Psoas muscle (tissue), 8 donors: ENCODE measurements around the gene PLCB3. TPM values are rescaled to one million over a fixed set of nuclear protein-coding genes. Genes with fewer than 3 reads are reported as not detected.

Source experiments
- ATAC-seq, 4 donors: fragments of 200-7000 bp; cut with Tn5 transposase; one replicate each; pipeline ENCODE4 v1.9.1; 2020; ENCODE audit warnings: moderate library complexity in 3 of 4, mild to moderate bottlenecking in 2 of 4
- DNase-seq, 2 donors: peaks; one replicate each; pipeline ENCODE4 v3.0.0-alpha.2; 2020
- H3K27ac ChIP-seq: fragments of 200-600 bp; one replicate; pipeline ENCODE4 v1.8.0; 2022
- H3K27me3 ChIP-seq, 3 donors: fragments of 200-600 bp in 1 of 3; one replicate each; pipeline versions ENCODE4 v1.6.1 to v1.8.0; 2013 to 2022; ENCODE audit warnings: low read length in 2 of 3, mild to moderate bottlenecking in 2 of 3, moderate library complexity in 1 of 3; ENCODE audit not compliant: insufficient read depth in 3 of 3
- H3K36me3 ChIP-seq, 2 donors: fragments of 200-600 bp in 1 of 2; one replicate each; pipeline versions ENCODE4 v1.6.1 to v1.8.0; 2013 to 2022; ENCODE audit warnings: low read depth in 1 of 2, mild to moderate bottlenecking in 1 of 2, moderate library complexity in 1 of 2; ENCODE audit not compliant: insufficient read depth in 1 of 2
- H3K4me1 ChIP-seq: fragments of 200-600 bp; one replicate; pipeline ENCODE4 v1.8.0; 2022
- H3K4me3 ChIP-seq: fragments of 200-600 bp; one replicate; pipeline ENCODE4 v1.8.0; 2022; ENCODE audit warnings: mild to moderate bottlenecking
- H3K9me3 ChIP-seq: fragments of 200-600 bp; one replicate; pipeline ENCODE4 v1.8.0; 2022
- CTCF ChIP-seq: fragments of 200-600 bp; IDR thresholded peaks from one replicate; pipeline ENCODE4 v1.8.0; 2022; ENCODE audit warnings: antibody characterized with exemption
- WGBS, 3 donors: extraction: QIAGEN DNeasy Blood & Tissue Kit; methylation state at CpG; one replicate each; pipeline versions ENCODE4 v1.1.6 to v1.1.7; 2013; 5-methylcytosine and 5-hydroxymethylcytosine counted together
- intact Hi-C, 2 donors: fragments of 100-400 bp; cut with DNase I; formaldehyde crosslinking; loops; one replicate each; pipeline versions ENCODE4 v1.11.0 to v1.14.2; 2022
- polyA plus RNA-seq, 3 donors: library from polyadenylated mRNA; stranded (reverse); fragments of 200-250 nt; gene quantifications; one replicate each; pipeline ENCODE4 v1.2.3, GENCODE V29; 2013
- total RNA-seq, 4 donors: library from RNA; stranded (reverse); fragmentation: NEBNext Ultra II Directional in 2 of 4; extraction: Animal tissue kit (Norgen Biotek cat#: 25700) in 2 of 4; gene quantifications; one replicate each; pipeline versions ENCODE4 v1.2.1 to v1.2.4, GENCODE V29; 2021 to 2023
- donor health status: healthy with polysubstance abuse.
- donor health status: DM: no; HTN: no; CAD: no; lungs with moderate emphysema.
- donor health status: Bipolar disorder and iron deficiency.
- donor health status: healthy.
- donor health status: DM: yes; HTN: yes; CAD: no.
- donor health status: DM: no; HTN: no; CAD: no.
- donor health status: DM: no; HTN: no; CAD: no.
- donor health status: DM: yes; HTN: yes; CAD: no.

PLCB3 gene
- total and polyA plus RNA-seq, 7 donors = 3.8 to 10.4 (median 5.9) TPM

GRCh38 chr11:64285885-64286800, 34.8 kb downstream of the PLCB3 start:
- peak in 1 of 2 donors; percentile 69 for DNase-seq

GRCh38 chr11:64286801-64287159, 35.5 kb downstream of the PLCB3 start:
- H3K27me3 ChIP-seq = peaks cover 0 to 13% (median 4%) of the 10 kb centered on the region in 3 donors
- no peaks in the 10 kb centered on the region for H3K9me3 ChIP-seq
- WGBS, 3 donors = 88 to 94% (median 90%) methylated on average over 9 of the region's 9 CpGs
- peak overlapping the region; percentile 79 for H3K4me3 ChIP-seq
- DNase-seq (no peak), ATAC-seq (no peak)
- peaks cover 0 to 11% of the 10 kb centered on the region in 2 donors for H3K36me3 ChIP-seq
- H3K4me1 ChIP-seq = peaks cover 26% of the 10 kb centered on the region
- TF ChIP-seq CTCF = no peak
- H3K27ac ChIP-seq = peak overlapping the region; percentile 93
- intact Hi-C loops = no loop called here

More at GRCh38 chr11:64285885-64286800, 34.8 kb downstream of the PLCB3 start:
- ATAC-seq = peak in 3 of 4 donors; percentile 20 to 61 (median 29)
- peaks cover 0 to 7% (median 0%) of the 10 kb centered on the region in 3 donors for H3K27me3 ChIP-seq
- intact Hi-C loops = loop anchor here (2.0 kb wide), 2 partner anchors 15 to 57 kb away; no protein-coding TSS in a partner anchor
- WGBS, 3 donors = 18 to 37% (median 27%) methylated on average over 23 to 40 of the region's 40 CpGs
- no peak for TF ChIP-seq CTCF
- peaks cover 25% of the 10 kb centered on the region for H3K4me1 ChIP-seq
- no peaks in the 10 kb centered on the region for H3K9me3 ChIP-seq
- H3K27ac ChIP-seq = peak overlapping the region; percentile 93
- peaks cover 0 to 18% of the 10 kb centered on the region in 2 donors for H3K36me3 ChIP-seq
- H3K4me3 ChIP-seq = peak overlapping the region; percentile 79

- 94% methylated on average over 31 to 33 of the region's 33 CpGs for WGBS, 3 donors
- intact Hi-C loops = no loop called here
- Histone ChIP-seq H3K27me3 (peaks cover 0 to 24% (median 14%) of the 10 kb centered on the region in 3 donors), H3K27ac (no peak overlapping the region), H3K9me3 (no peaks in the 10 kb centered on the region), H3K36me3 (peaks cover 0 to 1% of the 10 kb centered on the region in 2 donors), H3K4me1 (peaks cover 35% of the 10 kb centered on the region), H3K4me3 (no peak overlapping the region)
- TF ChIP-seq CTCF = no peak
- ATAC-seq (no peak), DNase-seq (peak in 1 of 2 donors; percentile 51)
Observed at GRCh38 chr11:64287676-64288352, 36.5 kb downstream of the PLCB3 start.

GRCh38 chr11:64288353-64288750, 37.0 kb downstream of the PLCB3 start:
- intact Hi-C loops = no loop called here
- Histone ChIP-seq H3K4me1 (peaks cover 32% of the 10 kb centered on the region), H3K27me3 (peaks cover 0 to 29% (median 18%) of the 10 kb centered on the region in 3 donors), H3K4me3 (no peak overlapping the region), H3K27ac (no peak overlapping the region), H3K9me3 (no peaks in the 10 kb centered on the region), H3K36me3 (no peaks in the 10 kb centered on the region)
- DNase-seq = no peak
- WGBS, 3 donors = 89 to 92% (median 89%) methylated on average over 7 to 9 of the region's 9 CpGs
- no peak for TF ChIP-seq CTCF
- ATAC-seq = no peak
